GM13977 (cell line): ENCODE measurements around the gene CACNA1E.

Experiments
- DNase-seq: peaks from one replicate; pipeline ENCODE4 v3.0.0; 2012; ENCODE audit warnings: low spot score
- in situ Hi-C: fragments of 300-500 bp; cut with MboI; formaldehyde crosslinking; loops from one replicate; pipeline ENCODE4 v1.12.0; 2022; ENCODE audit warnings: low sequenced_read_pairs, low pct_unique_long_range_greater_than_20kb, mixed read lengths, inconsistent platforms; ENCODE audit not compliant: unreplicated experiment
- TF ChIP-seq, protein P1 (sequence below): IDR thresholded peaks from 2 replicates; pipeline ENCODE4 v1.5.1; 2012; ENCODE audit warnings: mild to moderate bottlenecking, control low read depth; ENCODE audit not compliant: insufficient read depth; ENCODE audit errors: extremely low read depth, missing control alignments

The CACNA1E gene

DNA sequence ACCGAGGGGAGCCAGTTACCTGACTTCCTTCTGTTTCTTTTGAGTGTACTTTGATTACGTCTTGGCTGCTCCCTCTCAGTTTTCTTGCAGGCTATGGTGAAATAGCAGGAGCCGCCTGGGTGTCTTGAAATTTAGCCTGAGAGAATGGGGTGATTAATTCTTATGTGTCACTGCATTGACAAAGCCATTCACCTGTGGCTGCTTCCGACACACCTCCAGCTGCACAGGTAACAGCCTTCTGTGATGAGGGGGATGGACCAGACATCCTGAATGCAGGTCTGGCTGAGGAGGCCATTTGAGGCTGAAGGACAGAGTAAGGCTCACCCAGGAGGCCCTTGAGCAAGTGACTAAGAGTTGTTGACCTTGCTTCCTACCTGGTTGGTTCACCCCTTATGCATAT is 16.5 kb downstream of the CACNA1E start:
- TF ChIP-seq, protein P1, sequence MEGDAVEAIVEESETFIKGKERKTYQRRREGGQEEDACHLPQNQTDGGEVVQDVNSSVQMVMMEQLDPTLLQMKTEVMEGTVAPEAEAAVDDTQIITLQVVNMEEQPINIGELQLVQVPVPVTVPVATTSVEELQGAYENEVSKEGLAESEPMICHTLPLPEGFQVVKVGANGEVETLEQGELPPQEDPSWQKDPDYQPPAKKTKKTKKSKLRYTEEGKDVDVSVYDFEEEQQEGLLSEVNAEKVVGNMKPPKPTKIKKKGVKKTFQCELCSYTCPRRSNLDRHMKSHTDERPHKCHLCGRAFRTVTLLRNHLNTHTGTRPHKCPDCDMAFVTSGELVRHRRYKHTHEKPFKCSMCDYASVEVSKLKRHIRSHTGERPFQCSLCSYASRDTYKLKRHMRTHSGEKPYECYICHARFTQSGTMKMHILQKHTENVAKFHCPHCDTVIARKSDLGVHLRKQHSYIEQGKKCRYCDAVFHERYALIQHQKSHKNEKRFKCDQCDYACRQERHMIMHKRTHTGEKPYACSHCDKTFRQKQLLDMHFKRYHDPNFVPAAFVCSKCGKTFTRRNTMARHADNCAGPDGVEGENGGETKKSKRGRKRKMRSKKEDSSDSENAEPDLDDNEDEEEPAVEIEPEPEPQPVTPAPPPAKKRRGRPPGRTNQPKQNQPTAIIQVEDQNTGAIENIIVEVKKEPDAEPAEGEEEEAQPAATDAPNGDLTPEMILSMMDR = no peak
- in situ Hi-C loops = loop anchor here (25.0 kb wide), 1 partner anchor 537 kb away; no protein-coding TSS in a partner anchor
- no peak for DNase-seq

DNA sequence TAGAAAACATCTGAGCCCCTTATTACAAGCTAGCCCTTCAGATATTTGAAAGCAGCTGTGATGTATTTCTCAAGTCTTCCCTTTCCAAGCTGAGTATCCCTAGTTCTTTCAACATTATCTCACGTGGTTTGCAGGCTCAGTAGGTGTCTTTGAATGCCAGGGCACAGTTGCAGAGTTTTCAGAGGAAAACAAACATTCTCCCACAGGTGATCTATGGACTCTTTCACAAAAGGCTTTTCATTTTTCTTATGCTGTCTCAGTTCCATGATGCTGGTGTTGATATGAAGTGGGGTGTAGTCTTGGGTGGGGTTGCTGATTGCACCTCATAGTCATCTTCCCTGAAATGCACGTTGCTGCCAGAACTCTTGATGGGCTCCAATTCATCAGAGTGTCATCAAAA is 17.3 kb downstream of the CACNA1E start:
- TF ChIP-seq, protein P1 = no peak
- no peak for DNase-seq
- in situ Hi-C loops = no loop called here

DNA sequence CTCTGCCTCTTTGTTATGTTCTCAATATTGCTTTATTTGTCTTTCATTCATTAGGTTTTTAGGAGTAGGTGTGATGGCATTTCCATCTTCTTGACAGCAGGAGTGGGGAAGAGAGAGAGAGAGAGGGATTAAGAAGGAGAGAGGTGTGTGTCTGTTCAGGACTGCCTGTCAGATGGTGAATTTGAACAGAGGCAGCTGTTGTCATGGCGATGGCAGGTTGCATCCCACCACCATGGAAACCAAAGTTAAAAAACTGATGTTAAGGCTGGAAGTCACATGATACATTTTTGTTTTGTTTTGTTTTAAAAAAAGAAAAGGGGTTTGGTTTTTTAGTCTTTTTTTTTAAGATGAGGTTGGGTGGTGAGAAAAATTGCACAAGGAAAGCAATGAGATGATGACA is 18.3 kb downstream of the CACNA1E start:
- DNase-seq = no peak
- TF ChIP-seq, protein P1 = no peak
- in situ Hi-C loops = no loop called here

DNA sequence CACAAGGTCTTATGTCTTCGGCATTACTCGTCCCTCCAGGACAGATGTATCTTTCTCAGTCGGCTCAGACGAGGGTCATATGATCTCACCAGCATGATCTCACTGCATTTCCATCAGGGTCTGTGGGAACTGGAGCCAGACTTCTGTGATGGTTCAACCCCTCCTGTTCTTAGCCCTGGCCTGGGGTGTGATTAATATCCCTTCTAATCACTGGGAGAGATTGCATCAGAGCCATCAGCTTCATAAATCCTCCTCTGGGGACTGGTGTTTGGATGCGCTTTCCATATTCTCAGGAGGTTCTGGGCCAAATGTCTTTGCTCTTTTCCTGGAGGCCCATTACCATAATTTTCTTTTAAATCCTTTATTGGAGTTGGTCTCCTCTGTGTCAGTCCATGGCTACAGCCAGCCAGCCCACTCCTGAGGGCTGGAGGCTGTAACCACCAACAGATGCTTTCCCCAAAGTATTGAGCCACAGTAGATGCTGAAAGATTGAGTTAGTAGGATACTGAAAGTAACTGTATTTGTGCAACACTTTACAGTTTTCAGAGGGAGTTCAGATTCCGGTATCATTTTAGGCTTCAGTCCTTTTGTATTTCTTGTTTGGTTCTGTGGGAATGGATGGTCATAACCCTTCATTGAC is 20.0 kb downstream of the CACNA1E start:
- TF ChIP-seq, protein P1 = no peak
- no peak for DNase-seq
- in situ Hi-C loops = no loop called here

DNA sequence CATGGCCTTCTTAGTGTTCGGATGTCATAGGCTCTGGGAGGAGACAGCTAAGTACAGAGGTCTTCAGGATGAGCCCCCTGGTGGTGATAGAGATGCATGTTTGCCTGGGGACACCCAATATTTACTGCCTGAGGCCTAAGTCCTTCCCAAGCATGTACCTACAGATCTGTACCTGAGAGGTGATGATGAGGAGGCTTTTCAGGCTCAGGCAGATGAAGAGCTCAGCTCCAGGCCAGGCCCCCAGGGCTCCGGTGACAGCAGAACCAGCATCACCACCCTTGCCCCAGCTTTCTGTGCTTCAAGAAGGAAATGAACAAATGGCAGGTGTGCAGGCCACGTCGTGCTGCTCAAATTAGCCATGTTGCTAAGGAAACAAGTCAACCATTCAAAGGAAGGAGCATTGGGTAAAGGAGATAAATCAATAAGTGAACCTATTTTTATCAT is 21.1 kb downstream of the CACNA1E start:
- TF ChIP-seq, protein P1 = peak; percentile 69
- peak; percentile 57 for DNase-seq
- in situ Hi-C loops = no loop called here

DNA sequence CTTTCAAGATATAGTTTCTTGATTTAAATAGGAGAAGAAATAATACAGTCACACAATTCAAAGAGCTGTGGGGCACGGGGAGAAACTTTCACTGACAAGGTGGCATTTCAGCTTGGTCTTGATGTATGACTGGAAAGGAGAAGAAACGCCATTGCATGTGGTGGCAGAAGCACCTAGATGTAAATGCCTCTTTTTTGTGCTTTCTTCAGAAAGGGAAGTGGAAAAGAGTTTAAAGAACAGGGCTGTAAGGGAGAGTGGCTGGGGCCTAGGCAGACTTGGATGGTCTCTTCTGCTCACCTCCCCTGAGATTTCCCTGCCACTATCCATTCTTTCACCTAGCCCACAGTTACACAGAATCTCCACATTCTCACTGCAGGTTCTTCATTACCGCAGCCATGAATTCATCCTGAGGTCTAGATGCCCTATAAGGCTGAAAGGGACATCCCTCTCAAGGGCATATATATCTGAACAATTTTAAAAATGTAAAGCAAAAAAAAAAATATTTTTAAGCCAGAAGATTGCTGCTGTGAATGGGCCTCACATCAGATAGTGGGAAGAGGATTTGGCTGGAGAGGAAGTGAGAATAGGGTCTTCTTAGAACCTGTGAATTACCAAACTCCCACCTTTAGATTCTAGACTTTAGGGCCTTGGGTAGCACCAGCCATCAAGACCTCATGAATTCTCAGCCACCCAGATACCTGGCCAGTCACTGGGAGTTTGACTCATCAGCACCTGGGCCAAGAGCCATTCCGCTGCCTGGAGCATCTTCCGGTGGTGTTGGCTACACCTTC is 23.4 kb downstream of the CACNA1E start:
- in situ Hi-C loops = no loop called here
- DNase-seq = no peak

More for the DNA sequence above, 23.4 kb downstream of the CACNA1E start:
- TF ChIP-seq, protein P1 = no peak
